ENCODE results near the gene CDK5R1.

CDK5R1 gene

DNA sequence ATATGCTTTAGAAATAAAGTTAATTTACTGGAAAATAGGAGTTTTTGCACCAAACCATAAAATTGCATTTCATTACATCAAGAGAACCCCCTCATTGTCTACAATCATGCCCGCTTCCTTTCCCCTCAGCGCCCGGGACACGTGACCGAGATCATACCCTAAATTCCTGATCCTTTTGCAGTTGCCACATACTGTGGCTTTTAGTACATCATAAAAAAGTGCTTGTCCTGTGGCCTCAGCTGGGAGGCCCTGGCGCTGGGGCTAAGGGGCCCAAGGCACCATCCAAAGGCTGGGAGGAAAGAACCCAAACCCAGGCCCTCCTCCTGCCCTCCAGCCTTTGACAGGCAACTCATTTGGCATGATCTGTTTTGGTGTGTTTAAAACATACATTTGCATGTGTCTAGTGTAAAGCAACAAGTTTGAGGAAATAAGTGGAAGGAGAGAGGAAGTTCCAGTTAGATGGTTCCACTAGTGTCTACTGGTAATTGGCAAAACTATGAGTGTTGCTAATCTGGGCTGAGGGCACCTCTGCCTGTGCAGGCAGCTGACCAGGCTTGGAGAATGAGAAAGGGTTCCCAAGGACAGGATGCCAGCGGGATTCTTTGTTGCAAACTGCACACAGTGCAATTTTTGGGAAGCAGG lies 6.0 kb downstream of the CDK5R1 start:
- no peak for DNase-seq (ENCODE audit: low read depth in 3 of 3)

DNA sequence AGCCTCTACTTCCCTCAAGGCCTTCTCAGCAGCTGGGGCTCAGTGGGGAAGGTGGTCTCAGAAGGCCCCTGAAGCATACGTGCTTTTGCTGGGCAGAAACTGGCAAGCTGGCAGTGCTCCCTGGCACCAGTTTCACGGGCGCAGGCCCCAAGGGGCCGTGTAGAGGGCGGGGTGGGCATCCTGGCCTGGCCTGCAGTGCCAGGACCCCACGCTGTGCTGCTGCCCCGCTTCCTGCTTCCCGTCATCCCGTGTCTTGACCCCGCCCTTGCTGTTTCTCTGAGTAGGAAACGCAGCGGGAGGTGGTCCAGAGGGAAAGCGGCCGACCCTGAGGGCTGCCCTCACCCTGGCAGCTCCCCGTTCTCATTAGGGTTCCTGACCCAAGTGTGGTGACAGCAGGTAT lies 6.8 kb downstream of the CDK5R1 start:
- DNase-seq (ENCODE audit: low read depth in 3 of 3) = no peak

GRCh38 chr17:32493976-32494513 lies 7.3 kb downstream of the CDK5R1 start:
- no peak for DNase-seq (ENCODE audit: low read depth in 3 of 3)

- no peak for DNase-seq (ENCODE audit: low read depth in 3 of 3)
These were observed 8.0 kb downstream of the CDK5R1 start for GRCh38 chr17:32494621-32495358.

- DNase-seq (ENCODE audit: low read depth in 3 of 3) = no peak
These were observed 8.8 kb downstream of the CDK5R1 start for GRCh38 chr17:32495359-32496231.

DNA sequence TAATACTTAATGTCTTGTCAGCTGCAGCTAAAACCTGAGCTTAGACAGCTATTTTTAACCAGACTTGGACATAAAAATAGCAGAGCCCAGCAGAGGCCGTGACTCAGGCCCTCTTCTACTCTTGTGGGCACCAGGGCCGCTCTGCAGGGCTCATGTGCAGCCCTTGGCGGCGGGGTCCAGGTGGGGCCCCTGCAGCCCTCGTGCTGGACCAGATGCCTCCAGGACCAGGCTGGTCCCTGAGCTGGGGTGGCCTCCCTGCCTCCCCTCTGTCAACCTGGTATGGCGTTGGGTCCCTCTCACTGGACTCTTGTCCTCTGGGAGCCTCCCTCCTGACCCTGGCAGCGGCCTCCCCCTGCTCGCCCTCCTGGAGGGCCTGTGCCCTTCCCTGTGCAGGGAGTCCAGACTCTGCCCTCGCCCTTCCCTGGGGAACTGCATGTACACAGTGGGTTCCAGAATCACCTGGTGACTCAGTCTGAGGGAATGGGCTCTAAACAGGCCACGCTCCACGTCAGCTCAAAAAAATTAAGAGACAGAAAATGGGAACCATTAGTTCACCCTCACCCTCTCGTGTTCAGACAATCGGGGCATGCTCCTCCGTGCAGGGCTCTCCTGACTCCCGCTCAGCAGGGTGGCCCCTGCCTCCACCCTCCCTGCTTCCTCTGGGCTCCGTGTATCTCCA lies 9.7 kb downstream of the CDK5R1 start:
- no peak for DNase-seq (ENCODE audit: low read depth in 3 of 3)

- DNase-seq (ENCODE audit: low read depth in 3 of 3) = no peak
These were observed 10.8 kb downstream of the CDK5R1 start for GRCh38 chr17:32497431-32498205.

GRCh38 chr17:32498391-32498790 lies 11.6 kb downstream of the CDK5R1 start:
- DNase-seq (ENCODE audit: low read depth in 3 of 3) = no peak

GRCh38 chr17:32502013-32502412 lies 15.2 kb downstream of the CDK5R1 start:
- DNase-seq (ENCODE audit: low read depth in 3 of 3) = no peak

- no peak for DNase-seq (ENCODE audit: low read depth in 3 of 3)
These were observed 15.9 kb downstream of the CDK5R1 start for GRCh38 chr17:32502710-32503109.

- no peak for DNase-seq (ENCODE audit: low read depth in 3 of 3)
These were observed 16.7 kb downstream of the CDK5R1 start for GRCh38 chr17:32503251-32504165.

- DNase-seq (ENCODE audit: low read depth in 3 of 3) = no peak
These were observed 17.6 kb downstream of the CDK5R1 start for GRCh38 chr17:32504166-32504990.

DNA sequence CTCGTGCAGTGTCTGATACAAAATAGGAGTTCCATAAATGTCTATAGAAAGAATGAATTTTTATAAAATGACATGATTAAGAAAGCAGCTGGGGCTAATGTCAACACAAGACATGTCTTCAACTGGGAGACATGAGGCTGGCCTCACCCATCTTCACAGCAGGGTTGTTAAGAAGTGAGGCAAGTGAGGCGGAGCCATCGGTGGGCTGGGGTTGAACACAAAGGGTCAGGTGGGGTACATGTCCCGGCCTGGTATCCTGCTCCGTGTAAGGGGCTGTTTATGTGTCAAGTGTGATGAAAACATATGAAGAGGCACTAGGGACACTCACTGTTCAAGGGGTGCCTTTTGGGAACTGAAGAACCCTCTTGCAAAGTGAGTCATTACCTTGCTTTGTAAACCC lies 22.1 kb downstream of the CDK5R1 start:
- DNase-seq (ENCODE audit: low read depth in 3 of 3) = no peak

- DNase-seq (ENCODE audit: low read depth in 3 of 3) = no peak
These were observed 23.7 kb downstream of the CDK5R1 start for GRCh38 chr17:32510466-32510865.

DNA sequence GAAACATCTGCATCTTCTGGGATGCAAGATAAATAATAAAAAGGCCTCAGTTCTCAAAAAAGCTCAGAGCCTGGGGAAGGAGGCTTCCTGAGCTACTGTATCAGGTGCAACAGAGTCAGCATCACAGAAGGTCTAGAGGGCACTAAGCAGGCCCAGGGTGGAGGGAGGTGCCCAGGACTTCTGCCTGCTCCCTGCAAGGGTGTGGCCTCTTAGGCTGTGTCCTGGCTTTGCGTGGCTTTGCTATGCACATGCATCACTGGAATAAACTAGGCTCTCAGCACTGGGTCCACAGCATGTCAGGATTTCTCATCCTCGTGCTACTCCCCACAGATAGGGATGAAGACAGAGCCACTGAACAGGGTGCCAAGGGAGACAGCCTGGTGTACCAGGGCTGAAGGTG lies 25.5 kb downstream of the CDK5R1 start:
- no peak for DNase-seq (ENCODE audit: low read depth in 3 of 3)

- no peak for DNase-seq (ENCODE audit: low read depth in 3 of 3)
These were observed 26.8 kb downstream of the CDK5R1 start for GRCh38 chr17:32513579-32513978.

- no peak for DNase-seq (ENCODE audit: low read depth in 3 of 3)
These were observed 27.8 kb downstream of the CDK5R1 start for GRCh38 chr17:32514606-32515005.

GRCh38 chr17:32515677-32516383 lies 29.0 kb downstream of the CDK5R1 start:
- no peak for DNase-seq (ENCODE audit: low read depth in 3 of 3)
